DMS79 (cell line): ENCODE data around the gene CHAF1B.
"Not testable (repeated sequence)": the region's sequence is repeated elsewhere in the genome, so short reads cannot be mapped to it uniquely, and the experiment has no call there.

Experiments
- DNase-seq: peaks from one replicate; lab custom pipeline; 2025; lab: John Stamatoyannopoulos, UW

The CHAF1B gene

DNA sequence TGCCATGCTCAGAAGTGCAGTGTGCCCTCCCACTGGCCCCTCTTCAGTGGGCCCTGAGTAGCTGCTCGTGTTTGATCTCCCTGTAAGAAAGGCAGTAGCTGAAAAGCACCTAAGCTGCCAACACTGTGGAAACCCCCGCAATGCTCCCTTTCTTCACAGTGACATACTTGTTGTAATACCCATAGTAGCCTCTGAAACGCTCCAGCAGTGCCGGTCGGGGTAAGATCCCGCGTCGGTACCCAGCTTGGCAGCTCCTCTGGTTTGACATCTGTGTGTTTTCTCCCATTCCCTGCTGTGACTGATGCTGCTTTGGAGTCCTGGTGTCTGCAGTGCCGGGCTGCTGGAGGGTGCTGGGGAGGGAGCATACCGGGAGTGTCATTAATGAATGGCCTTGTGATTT is 3.6 kb downstream of the CHAF1B start:
- no peak for DNase-seq

GRCh38 chr21:36391649-36392048 is 6.5 kb downstream of the CHAF1B start:
- DNase-seq, result not testable (repeated sequence)

- DNase-seq, result no peak
Observed at GRCh38 chr21:36395353-36396111, 10.3 kb downstream of the CHAF1B start.

- no peak for DNase-seq
Observed at GRCh38 chr21:36396325-36396724, 11.1 kb downstream of the CHAF1B start.

GRCh38 chr21:36396971-36397370 is 11.8 kb downstream of the CHAF1B start:
- DNase-seq, result no peak

GRCh38 chr21:36397606-36398005 is 12.4 kb downstream of the CHAF1B start:
- DNase-seq, result no peak

- DNase-seq, result not testable (repeated sequence)
Observed at GRCh38 chr21:36399736-36400135, 14.5 kb downstream of the CHAF1B start.

DNA sequence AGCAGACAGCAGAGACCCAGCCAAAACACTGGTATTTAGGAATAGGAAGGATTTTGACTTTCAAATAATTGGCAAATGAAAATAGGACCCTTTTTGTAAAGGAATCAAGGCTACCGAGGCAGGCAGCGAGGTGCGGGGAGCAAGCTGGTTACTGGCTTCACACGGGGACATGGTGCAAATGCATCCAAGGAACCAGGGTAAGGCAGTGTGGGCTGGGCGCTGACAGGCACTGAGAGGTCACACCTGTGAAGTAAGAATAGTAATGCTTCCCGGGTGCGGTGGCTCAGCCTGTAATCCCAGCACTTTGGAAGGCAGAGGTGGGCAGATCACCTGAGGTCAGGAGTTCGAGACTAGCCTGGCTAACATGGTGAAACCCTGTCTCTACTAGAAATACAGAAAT is 15.5 kb downstream of the CHAF1B start:
- DNase-seq, result no peak

DNA sequence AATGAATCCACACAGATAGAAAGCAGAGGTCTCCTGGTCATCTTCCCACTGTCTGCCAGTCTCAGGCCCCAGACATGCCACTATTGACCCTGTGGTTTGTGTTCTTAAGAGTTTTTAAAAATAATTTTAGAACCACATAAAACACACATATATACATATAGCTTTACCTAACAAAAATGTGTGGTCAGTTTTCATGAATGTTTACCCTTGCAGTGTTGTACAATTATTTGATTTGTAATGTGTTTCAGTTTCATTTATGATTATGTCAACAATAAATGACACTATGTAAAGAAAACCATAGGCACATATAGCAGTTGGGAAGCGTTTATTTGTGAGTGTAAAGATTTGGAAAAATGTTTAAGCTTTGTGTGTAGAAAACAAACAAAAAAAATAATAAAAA is 17.1 kb downstream of the CHAF1B start:
- DNase-seq, result no peak

DNA sequence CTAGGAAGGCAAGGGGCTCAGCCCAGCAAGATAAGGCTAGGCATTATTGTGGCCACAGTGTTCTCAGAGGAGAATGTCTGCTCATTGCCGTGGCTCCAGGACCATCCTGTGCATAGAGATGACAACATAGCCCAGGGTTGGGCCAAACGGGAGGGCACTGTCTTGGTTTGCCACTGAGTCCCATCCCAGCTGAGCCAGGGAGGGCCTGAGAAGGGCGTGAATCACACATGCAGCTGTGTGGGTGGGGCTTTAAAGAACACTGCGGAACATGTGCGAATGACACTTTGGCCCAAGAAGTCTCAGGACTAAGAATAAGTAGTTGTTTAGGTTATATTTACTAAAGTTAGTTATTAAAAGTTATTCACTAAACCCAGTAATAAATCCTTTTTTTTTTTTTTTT is 18.5 kb downstream of the CHAF1B start:
- DNase-seq, result no peak

- DNase-seq, result no peak
Observed at GRCh38 chr21:36408568-36408967, 23.4 kb downstream of the CHAF1B start.

GRCh38 chr21:36411301-36411700 is 26.1 kb downstream of the CHAF1B start:
- DNase-seq, result no peak

- DNase-seq, result no peak
Observed at GRCh38 chr21:36412916-36413315, 27.7 kb downstream of the CHAF1B start.

DNA sequence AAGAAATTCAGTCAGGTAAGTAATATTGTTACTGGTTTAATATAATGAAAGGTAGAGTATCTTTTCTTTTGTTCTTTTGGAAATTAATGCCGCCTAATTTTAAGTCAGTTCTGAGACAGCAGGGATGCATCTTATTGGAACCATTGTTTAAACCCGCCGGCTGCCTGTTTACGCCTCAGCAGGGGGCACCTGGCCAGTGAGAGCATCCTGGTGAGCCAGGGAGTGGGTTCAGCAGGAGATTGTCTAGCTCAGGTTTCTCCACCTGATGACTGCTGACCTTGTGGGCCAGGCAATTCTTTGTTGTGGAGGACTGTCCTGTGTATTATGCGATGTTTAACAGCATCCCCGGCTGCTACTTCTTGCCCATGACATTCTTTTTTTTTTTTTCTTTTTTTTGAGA is 30.2 kb downstream of the CHAF1B start:
- no peak for DNase-seq

- no peak for DNase-seq
Observed at GRCh38 chr21:36419241-36419640, 34.0 kb downstream of the CHAF1B start.

- DNase-seq, result no peak
Observed at GRCh38 chr21:36419996-36420395, 34.8 kb downstream of the CHAF1B start.

DNA sequence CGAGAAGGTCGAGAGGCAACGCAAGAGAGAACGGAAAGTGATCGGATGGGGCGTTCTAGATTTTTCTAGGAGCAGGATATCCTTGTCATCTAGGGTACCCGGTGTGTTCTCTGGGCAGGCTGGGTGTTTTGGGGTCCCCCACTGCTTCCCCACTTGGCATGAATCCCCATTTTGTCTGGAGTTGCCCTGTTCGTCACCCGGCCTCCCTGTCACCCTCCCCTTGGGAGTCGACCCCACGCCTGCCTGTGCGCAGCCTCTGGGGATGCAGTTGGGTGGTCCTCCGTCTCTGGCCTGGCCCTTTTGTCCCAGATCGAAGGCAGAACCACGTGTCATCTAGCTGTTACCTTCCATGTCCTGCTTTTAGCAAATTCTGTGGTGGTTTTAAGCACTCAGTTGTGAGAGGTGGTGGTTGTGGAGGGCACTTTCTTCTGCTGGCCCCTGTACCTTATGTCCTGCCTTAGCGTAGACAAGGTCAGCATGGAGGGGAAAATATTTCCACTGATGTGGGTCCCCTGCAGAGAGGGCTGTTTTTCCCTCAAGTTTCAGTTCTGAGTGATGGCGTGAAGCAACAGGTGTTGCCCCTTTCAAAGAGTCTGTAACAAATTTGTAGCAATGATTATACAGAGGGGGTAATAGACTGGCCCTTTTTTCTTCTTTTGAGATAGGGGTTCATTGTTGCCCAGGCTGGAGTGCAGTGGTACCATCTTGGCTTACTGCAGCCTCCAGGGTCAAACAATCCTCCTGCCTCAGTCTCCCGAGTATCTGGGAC is 35.6 kb downstream of the CHAF1B start:
- no peak for DNase-seq

DNA sequence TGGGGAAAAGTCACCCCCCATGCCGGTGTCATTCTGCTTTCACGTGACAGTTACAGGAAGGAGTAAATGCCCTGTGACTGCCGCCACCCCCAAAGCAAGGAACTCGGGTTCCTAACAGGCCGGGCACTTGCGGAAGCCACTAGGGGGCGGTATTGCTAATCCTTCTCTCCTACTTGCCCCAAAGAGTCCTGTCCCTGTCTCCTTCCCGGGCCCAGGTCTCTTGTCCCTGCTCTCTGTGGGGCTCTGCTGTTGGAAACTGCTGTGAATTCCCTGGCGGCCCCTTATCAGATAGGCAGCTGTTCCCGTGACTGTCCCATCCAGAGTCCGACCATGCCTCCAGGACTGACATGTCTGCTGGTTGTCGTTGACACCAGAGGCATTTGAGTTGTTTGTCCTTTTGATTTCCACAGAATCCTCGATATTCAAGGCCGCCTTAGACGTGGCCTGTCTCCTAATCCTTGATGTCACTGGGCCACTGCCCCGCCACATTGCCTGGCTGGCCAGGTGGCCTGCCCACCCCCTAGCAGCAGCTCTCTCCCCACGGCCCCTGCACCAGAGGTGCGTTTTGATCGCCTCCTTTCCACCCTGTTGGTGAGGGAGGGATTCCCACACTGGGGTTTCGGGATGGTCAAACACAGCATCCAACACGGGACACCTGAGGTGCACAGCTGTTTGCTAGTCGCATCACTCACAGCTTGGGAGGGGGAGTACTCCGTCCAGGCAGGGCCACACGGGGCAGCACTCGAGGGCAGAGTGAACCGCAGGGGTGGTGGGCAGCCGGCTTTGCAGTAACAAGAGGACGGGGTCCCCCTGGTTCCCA is 37.3 kb downstream of the CHAF1B start:
- no peak for DNase-seq

DNA sequence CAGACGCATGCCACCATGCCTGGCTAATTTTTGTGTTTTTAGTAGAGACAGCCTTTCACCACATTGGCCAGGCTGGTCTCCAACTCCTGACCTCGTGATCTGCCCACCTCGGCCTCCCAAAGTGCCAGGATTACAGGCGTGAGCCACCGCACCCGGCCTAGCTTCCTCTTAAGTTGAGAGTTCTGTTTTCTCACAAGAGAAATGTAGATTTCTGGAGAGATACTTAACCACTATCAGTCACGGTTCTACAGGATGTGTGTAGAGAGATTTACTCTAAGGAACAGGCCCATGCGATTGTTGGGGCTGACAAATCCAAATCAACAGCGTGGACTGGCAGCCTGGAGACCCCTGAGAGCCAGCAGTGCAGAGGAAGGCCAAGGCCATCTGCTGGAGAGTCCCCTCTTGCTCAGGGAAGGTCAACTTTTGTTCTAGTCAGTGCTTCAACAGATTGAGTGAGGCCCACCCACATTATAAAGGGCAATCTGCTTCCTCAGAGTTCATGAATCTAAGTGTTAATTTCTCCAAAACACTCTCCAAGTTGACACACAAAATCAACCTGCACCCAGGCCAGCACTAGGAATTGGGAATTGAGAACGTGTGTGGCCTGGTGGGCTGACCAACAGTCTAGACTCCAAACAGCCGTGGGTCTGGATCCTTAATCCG is 38.7 kb downstream of the CHAF1B start:
- DNase-seq, result no peak

DNA sequence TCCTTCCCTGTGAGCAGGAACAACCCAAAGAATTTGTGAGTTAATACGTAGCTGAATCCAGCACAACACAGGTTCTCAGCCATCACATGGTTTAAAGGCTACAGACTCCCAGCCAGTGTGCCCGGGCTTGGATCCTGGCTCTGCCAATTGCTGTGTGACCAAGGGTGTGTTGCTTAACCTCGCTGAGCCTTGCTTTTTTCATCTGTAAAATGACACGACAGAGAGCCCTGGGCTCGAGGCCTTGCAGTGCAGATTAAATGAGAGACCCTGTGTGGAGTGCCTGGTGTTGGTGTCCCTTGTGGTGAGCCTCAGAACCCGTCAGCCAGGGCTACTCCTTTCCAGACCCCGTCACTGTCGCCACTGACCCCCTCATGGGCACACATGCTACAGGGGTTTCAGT is 39.4 kb downstream of the CHAF1B start:
- DNase-seq, result no peak

GRCh38 chr21:36425286-36425685 is 40.1 kb downstream of the CHAF1B start:
- DNase-seq, result no peak

GRCh38 chr21:36427502-36427901 is 42.3 kb downstream of the CHAF1B start:
- DNase-seq, result no peak
